Hepatocyte (in vitro differentiated cells): Measurements from ENCODE around the gene SLC39A11.

ENCODE experiments used
- CTCF ChIP-seq: fragments of 200-600 bp; sonication (generic); IDR thresholded peaks from 2 replicates; pipeline ENCODE4 v1.5.1; 2016; ENCODE audit warnings: antibody characterized with exemption, mild to moderate bottlenecking; ENCODE audit not compliant: poor library complexity
- EZH2 ChIP-seq: fragments of 200-600 bp; sonication (generic); IDR thresholded peaks from 2 replicates; pipeline ENCODE4 v1.6.1; 2016; ENCODE audit warnings: antibody characterized with exemption, mild to moderate bottlenecking, borderline replicate concordance
- EZH2phosphoT487 ChIP-seq: fragments of 200-600 bp; sonication (generic); IDR thresholded peaks from one replicate; pipeline ENCODE4 v1.6.1; 2018; ENCODE audit warnings: antibody characterized with exemption, mild to moderate bottlenecking, low read depth, moderate library complexity; ENCODE audit not compliant: unreplicated experiment, severe bottlenecking

GRCh38 chr17:72940496-72940895 is 152.0 kb downstream of the SLC39A11 start:
- TF ChIP-seq CTCF (no peak), EZH2 (no peak), EZH2phosphoT487 (no peak)
